Heart left ventricle (tissue), 16 donors: Measurements from ENCODE around the gene ZNF555. TPM values are rescaled to one million over a fixed set of nuclear protein-coding genes. Genes with fewer than 3 reads are reported as not detected.
"Not testable (repeated sequence)": the region's sequence is repeated elsewhere in the genome, so short reads cannot be mapped to it uniquely, and the experiment has no call there.

Experiments used
- ATAC-seq, 4 donors: fragments of 200-7000 bp; cut with Tn5 transposase; one replicate each; pipeline ENCODE4 v1.9.1; 2020 to 2022; ENCODE audit warnings: moderate library complexity in 4 of 4, mild to moderate bottlenecking in 3 of 4, moderate number of reproducible peaks in 1 of 4
- DNase-seq, 5 donors: peaks; one replicate each; pipeline ENCODE4 v3.0.0-alpha.2; 2020
- H3K27ac ChIP-seq, 12 donors: fragments of 200-600 bp; sonication (generic) in 4 of 12; one replicate each; pipeline versions ENCODE4 v1.5.0 to v1.8.0; 2016 to 2022; ENCODE audit warnings: mild to moderate bottlenecking in 2 of 12
- H3K27me3 ChIP-seq, 9 donors: fragments of 200-600 bp; sonication (generic) in 2 of 9; one replicate each; pipeline versions ENCODE4 v1.5.1 to v1.8.0; 2016 to 2022; ENCODE audit warnings: mild to moderate bottlenecking in 3 of 9
- H3K36me3 ChIP-seq, 9 donors: fragments of 200-600 bp; sonication (generic) in 2 of 9; one replicate each; pipeline versions ENCODE4 v1.5.0 to v1.8.0; 2018 to 2022; ENCODE audit warnings: mild to moderate bottlenecking in 2 of 9
- H3K4me1 ChIP-seq, 12 donors: fragments of 200-600 bp; sonication (generic) in 4 of 12; one replicate each; pipeline versions ENCODE4 v1.5.0 to v1.8.0; 2016 to 2022; ENCODE audit warnings: mild to moderate bottlenecking in 3 of 12
- H3K4me3 ChIP-seq, 12 donors: fragments of 200-600 bp; sonication (generic) in 4 of 12; one replicate each; pipeline versions ENCODE4 v1.5.0 to v1.8.0; 2017 to 2022; ENCODE audit warnings: mild to moderate bottlenecking in 9 of 12, moderate library complexity in 4 of 12
- H3K9me3 ChIP-seq, 12 donors: fragments of 200-600 bp; sonication (generic) in 4 of 12; one replicate each; pipeline versions ENCODE4 v1.5.0 to v1.8.0; 2016 to 2022; ENCODE audit warnings: mild to moderate bottlenecking in 1 of 12
- POLR2A ChIP-seq, 2 donors: fragments of 450-650 bp; IDR thresholded peaks; one replicate each; pipeline ENCODE4 v1.6.1; 2017; ENCODE audit warnings: antibody characterized with exemption in 2 of 2, mild to moderate bottlenecking in 2 of 2, moderate library complexity in 2 of 2
- WGBS, 4 donors: extraction: QIAGEN DNeasy Blood & Tissue Kit in 2 of 4; methylation state at CpG; one replicate each; pipeline versions ENCODE4 v1.1.5 to v1.1.7; 2013 to 2018; 5-methylcytosine and 5-hydroxymethylcytosine counted together
- intact Hi-C, 10 donors: fragments of 100-400 bp; cut with DNase I; formaldehyde crosslinking; loops; one replicate each; pipeline versions ENCODE4 v1.11.1 to v1.14.2; 2022
- polyA plus RNA-seq, 2 donors: library from polyadenylated mRNA; stranded (reverse); fragments of 200-250 nt; gene quantifications; one replicate each; pipeline ENCODE4 v1.2.3, GENCODE V29; 2013
- total RNA-seq, 9 donors: library from RNA; depleted of rRNA in 2 of 9; stranded (reverse); fragments of >200 nt in 2 of 9; fragmentation: NEBNext Ultra II Directional in 3 of 9; extraction: Animal tissue kit (Norgen Biotek cat#: 25700) in 3 of 9; gene quantifications; one replicate each; pipeline versions ENCODE4 v1.1.0 to v1.2.4, GENCODE V29; 2016 to 2023
- TF ChIP-seq, protein P1 (sequence below), 12 donors: fragments of 200-600 bp; sonication (generic) in 4 of 12; IDR thresholded peaks; one replicate each; pipeline versions ENCODE4 v1.5.0 to v1.8.0; 2018 to 2022; ENCODE audit warnings: antibody characterized with exemption in 12 of 12, mild to moderate bottlenecking in 5 of 12
- donor health status: ischemic (EF 13 %, LVEDD 7.1; RV severe dilation, severe dysfunction).
- donor health status: healthy with polysubstance abuse.
- donor health status: DM: no; HTN: yes; CAD: no.
- donor health status: DM: no; HTN: no; CAD: no.
- donor health status: ischemic (EF 25% LVEDD 6.9; RV normal size, moderate dysfunction).
- donor health status: ischemic (EF 25% LVEDD 5.7; RV mildly dilated, moderate dysfunction).
- donor health status: healthy.
- donor health status: DM: yes; HTN: yes; CAD: no.
- donor health status: ischemic (EF 35%, LVEDD 5.7; RV mildly dilated, moderate dysfunction).
- donor health status: nonischemic (EF 11% LVEDD 7.7; RV severe dilation, severe dysfunction).
- donor health status: DM: yes; HTN: yes; CAD: no.
- donor health status: PGD.
- donor health status: ischemic (EF 29% LVEDD 5.4; RV normal size, mild dysfunction).
- donor health status: nonischemic (EF 23%, LVEDD 6.1; RV moderate dilation, normal function).

Gene ZNF555
- total and polyA plus RNA-seq, 11 donors: 2.7 to 11.5 (median 8.1) TPM

- Histone ChIP-seq H3K27me3 (no peaks in the 10 kb centered on the region), H3K4me1 (peaks cover 0 to 10% (median under 1%) of the 10 kb centered on the region in 12 donors), H3K27ac (no peak overlapping the region), H3K9me3 (no peaks in the 10 kb centered on the region), H3K4me3 (no peak overlapping the region), H3K36me3 (peaks cover 0 to 37% (median 8%) of the 10 kb centered on the region in 9 donors)
- TF ChIP-seq, protein P1, sequence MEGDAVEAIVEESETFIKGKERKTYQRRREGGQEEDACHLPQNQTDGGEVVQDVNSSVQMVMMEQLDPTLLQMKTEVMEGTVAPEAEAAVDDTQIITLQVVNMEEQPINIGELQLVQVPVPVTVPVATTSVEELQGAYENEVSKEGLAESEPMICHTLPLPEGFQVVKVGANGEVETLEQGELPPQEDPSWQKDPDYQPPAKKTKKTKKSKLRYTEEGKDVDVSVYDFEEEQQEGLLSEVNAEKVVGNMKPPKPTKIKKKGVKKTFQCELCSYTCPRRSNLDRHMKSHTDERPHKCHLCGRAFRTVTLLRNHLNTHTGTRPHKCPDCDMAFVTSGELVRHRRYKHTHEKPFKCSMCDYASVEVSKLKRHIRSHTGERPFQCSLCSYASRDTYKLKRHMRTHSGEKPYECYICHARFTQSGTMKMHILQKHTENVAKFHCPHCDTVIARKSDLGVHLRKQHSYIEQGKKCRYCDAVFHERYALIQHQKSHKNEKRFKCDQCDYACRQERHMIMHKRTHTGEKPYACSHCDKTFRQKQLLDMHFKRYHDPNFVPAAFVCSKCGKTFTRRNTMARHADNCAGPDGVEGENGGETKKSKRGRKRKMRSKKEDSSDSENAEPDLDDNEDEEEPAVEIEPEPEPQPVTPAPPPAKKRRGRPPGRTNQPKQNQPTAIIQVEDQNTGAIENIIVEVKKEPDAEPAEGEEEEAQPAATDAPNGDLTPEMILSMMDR (IDR thresholded peaks at IDR 0.05): no peak
- TF ChIP-seq POLR2A (IDR thresholded peaks at IDR 0.05): no peak
- intact Hi-C loops: no loop called here
- 90 to 94% (median 92%) methylated on average over 3 to 13 of the region's 13 CpGs for WGBS, 4 donors
- DNase-seq (no peak), ATAC-seq (no peak)
Measured at GRCh38 chr19:2815191-2815614, 26.1 kb upstream of the ZNF555 start.

GRCh38 chr19:2815923-2816322 is 25.4 kb upstream of the ZNF555 start:
- Histone ChIP-seq H3K4me3 (no peak overlapping the region), H3K36me3 (peaks cover 0 to 30% (median under 1%) of the 10 kb centered on the region in 9 donors), H3K27ac (no peak overlapping the region), H3K4me1 (peaks cover 0 to 17% (median 6%) of the 10 kb centered on the region in 12 donors), H3K27me3 (no peaks in the 10 kb centered on the region), H3K9me3 (no peaks in the 10 kb centered on the region)
- WGBS, 4 donors: 86 to 95% (median 89%) methylated on average over 12 to 15 of the region's 15 CpGs
- TF ChIP-seq, protein P1 (IDR thresholded peaks at IDR 0.05): no peak
- TF ChIP-seq POLR2A (IDR thresholded peaks at IDR 0.05): no peak
- intact Hi-C loops: no loop called here
- no peak for ATAC-seq
- DNase-seq: no peak

DNA sequence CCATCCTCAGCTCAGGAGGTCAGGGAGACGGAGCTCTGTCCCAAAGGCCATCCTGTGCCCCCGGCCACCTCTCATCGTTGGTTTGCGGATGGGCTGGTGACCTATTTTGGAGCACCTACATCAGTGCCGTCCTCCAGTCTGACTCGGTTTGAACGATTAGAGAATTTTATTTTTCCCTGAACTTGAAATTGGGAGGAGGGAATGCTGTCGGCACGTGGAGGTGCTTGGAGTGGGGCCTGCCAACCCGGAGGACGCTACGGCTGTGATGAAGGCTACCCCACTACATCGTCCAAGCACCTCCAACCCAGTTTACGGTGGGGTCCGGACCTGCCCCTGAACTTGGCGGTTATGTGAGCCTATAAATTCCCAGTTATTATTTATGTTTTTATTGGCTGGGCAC is 24.6 kb upstream of the ZNF555 start:
- WGBS, 4 donors: 88 to 92% (median 89%) methylated on average over 14 to 16 of the region's 16 CpGs
- Histone ChIP-seq H3K4me1 (peaks cover 0 to 17% (median 6%) of the 10 kb centered on the region in 12 donors), H3K27ac (no peak overlapping the region), H3K27me3 (no peaks in the 10 kb centered on the region), H3K4me3 (no peak overlapping the region), H3K36me3 (peaks cover 0 to 27% (median 0%) of the 10 kb centered on the region in 9 donors), H3K9me3 (no peaks in the 10 kb centered on the region)
- ATAC-seq: no peak
- DNase-seq: no peak
- no peak for TF ChIP-seq POLR2A (IDR thresholded peaks at IDR 0.05)
- TF ChIP-seq, protein P1 (IDR thresholded peaks at IDR 0.05): no peak
- intact Hi-C loops: no loop called here

GRCh38 chr19:2817237-2817829 is 23.9 kb upstream of the ZNF555 start:
- DNase-seq, ATAC-seq, H3K4me3 ChIP-seq, H3K9me3 ChIP-seq, intact Hi-C loops, H3K27ac ChIP-seq, H3K27me3 ChIP-seq: not testable (repeated sequence)
- peaks cover 0 to 17% (median 6%) of the 10 kb centered on the region in 12 donors for H3K4me1 ChIP-seq
- 70 to 83% (median 76%) methylated on average over 22 of the region's 22 CpGs for WGBS, 4 donors
- peaks cover 0 to 21% (median 0%) of the 10 kb centered on the region in 9 donors for H3K36me3 ChIP-seq
